ENCODE data around the gene TLCD4.
"Not testable (repeated sequence)": the region's sequence is repeated elsewhere in the genome, so short reads cannot be mapped to it uniquely, and the experiment has no call there.

Gene TLCD4

GRCh38 chr1:95096218-95096841 is 20.8 kb upstream of the TLCD4 start:
- DNase-seq: no peak

- no peak for DNase-seq
Observed at GRCh38 chr1:95097426-95097825, 19.7 kb upstream of the TLCD4 start.

GRCh38 chr1:95098196-95098595 is 19.0 kb upstream of the TLCD4 start:
- no peak for DNase-seq

GRCh38 chr1:95108792-95109191 is 8.4 kb upstream of the TLCD4 start:
- DNase-seq: no peak

- DNase-seq: no peak
Observed at GRCh38 chr1:95111014-95111413, 6.1 kb upstream of the TLCD4 start.

GRCh38 chr1:95113684-95114083 is 3.5 kb upstream of the TLCD4 start:
- no peak for DNase-seq

GRCh38 chr1:95115708-95116137 is 1.4 kb upstream of the TLCD4 start:
- no peak for DNase-seq

GRCh38 chr1:95116580-95117206 is 462 bp upstream of the TLCD4 start:
- DNase-seq: peak; percentile 79

GRCh38 chr1:95118067-95118499 is 928 bp downstream of the TLCD4 start:
- no peak for DNase-seq

- no peak for DNase-seq
Observed at GRCh38 chr1:95118710-95119109, 1.6 kb downstream of the TLCD4 start.

- no peak for DNase-seq
Observed at GRCh38 chr1:95119273-95119672, 2.1 kb downstream of the TLCD4 start.

- DNase-seq: no peak
Observed at GRCh38 chr1:95122151-95122697, 5.1 kb downstream of the TLCD4 start.

GRCh38 chr1:95124342-95124741 is 7.2 kb downstream of the TLCD4 start:
- DNase-seq: no peak

GRCh38 chr1:95126366-95126765 is 9.2 kb downstream of the TLCD4 start:
- no peak for DNase-seq

- DNase-seq: no peak
Observed at GRCh38 chr1:95126846-95127245, 9.7 kb downstream of the TLCD4 start.

GRCh38 chr1:95127380-95127779 is 10.2 kb downstream of the TLCD4 start:
- DNase-seq: no peak

GRCh38 chr1:95132762-95133161 is 15.6 kb downstream of the TLCD4 start:
- no peak for DNase-seq

- no peak for DNase-seq
Observed at GRCh38 chr1:95133687-95134086, 16.5 kb downstream of the TLCD4 start.

- DNase-seq: no peak
Observed at GRCh38 chr1:95138223-95138622, 21.1 kb downstream of the TLCD4 start.

- DNase-seq: no peak
Observed at GRCh38 chr1:95139039-95139438, 21.9 kb downstream of the TLCD4 start.

- no peak for DNase-seq
Observed at GRCh38 chr1:95140791-95141190, 23.6 kb downstream of the TLCD4 start.

- no peak for DNase-seq
Observed at GRCh38 chr1:95145493-95145892, 28.3 kb downstream of the TLCD4 start.

GRCh38 chr1:95146637-95147036 is 29.5 kb downstream of the TLCD4 start:
- DNase-seq: no peak

GRCh38 chr1:95154096-95154495 is 36.9 kb downstream of the TLCD4 start:
- DNase-seq: no peak

GRCh38 chr1:95165569-95165968 is 48.4 kb downstream of the TLCD4 start:
- not testable (repeated sequence) for DNase-seq
